Measurements from ENCODE around the gene L3MBTL2.

L3MBTL2 gene

DNA sequence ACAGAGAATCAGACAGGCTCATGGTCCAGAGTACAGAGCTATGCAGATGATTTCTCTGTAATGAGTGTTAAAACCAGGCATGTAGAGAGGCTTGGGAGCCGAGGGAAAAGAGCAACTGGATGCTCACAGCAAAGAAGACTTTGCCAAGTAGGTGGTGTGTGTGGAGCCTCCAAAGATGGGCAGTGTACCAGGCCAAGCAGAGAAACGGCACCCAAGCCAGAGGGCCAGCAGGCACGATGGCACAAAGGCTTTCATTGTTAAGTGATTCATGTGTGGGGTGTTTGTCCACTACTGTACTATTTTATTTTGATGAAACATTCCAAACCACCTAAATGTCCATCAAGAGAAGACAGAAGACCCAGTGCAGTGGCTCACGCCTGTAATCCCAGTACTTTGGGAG is 69.7 kb downstream of the L3MBTL2 start:
- H3K4me1 ChIP-seq (ENCODE audit: control insufficient read depth, insufficient read depth, low read length) = no peaks in the 10 kb centered on the region
- TF ChIP-seq ZBTB20 (tag by site-specific recombination; IDR thresholded peaks at IDR 0.05) = no peak
- no peak for TF ChIP-seq ZNF221 (tag by site-specific recombination; IDR thresholded peaks at IDR 0.05; ENCODE audit: borderline replicate concordance)
- no peak for TF ChIP-seq RBAK (tag by site-specific recombination; IDR thresholded peaks at IDR 0.05)
- TF ChIP-seq ZNF184 (tag by site-specific recombination; IDR thresholded peaks at IDR 0.05) = no peak
- no peak for TF ChIP-seq ZNF416 (tag by site-specific recombination; IDR thresholded peaks at IDR 0.05)
- no peak for TF ChIP-seq ZNF513 (tag by site-specific recombination; IDR thresholded peaks at IDR 0.05)
- no peak for TF ChIP-seq ZNF501 (tag by site-specific recombination; IDR thresholded peaks at IDR 0.05)
- TF ChIP-seq, protein P1, sequence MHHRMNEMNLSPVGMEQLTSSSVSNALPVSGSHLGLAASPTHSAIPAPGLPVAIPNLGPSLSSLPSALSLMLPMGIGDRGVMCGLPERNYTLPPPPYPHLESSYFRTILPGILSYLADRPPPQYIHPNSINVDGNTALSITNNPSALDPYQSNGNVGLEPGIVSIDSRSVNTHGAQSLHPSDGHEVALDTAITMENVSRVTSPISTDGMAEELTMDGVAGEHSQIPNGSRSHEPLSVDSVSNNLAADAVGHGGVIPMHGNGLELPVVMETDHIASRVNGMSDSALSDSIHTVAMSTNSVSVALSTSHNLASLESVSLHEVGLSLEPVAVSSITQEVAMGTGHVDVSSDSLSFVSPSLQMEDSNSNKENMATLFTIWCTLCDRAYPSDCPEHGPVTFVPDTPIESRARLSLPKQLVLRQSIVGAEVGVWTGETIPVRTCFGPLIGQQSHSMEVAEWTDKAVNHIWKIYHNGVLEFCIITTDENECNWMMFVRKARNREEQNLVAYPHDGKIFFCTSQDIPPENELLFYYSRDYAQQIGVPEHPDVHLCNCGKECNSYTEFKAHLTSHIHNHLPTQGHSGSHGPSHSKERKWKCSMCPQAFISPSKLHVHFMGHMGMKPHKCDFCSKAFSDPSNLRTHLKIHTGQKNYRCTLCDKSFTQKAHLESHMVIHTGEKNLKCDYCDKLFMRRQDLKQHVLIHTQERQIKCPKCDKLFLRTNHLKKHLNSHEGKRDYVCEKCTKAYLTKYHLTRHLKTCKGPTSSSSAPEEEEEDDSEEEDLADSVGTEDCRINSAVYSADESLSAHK (tag by site-specific recombination; IDR thresholded peaks at IDR 0.05) = no peak
- TF ChIP-seq, protein P2, sequence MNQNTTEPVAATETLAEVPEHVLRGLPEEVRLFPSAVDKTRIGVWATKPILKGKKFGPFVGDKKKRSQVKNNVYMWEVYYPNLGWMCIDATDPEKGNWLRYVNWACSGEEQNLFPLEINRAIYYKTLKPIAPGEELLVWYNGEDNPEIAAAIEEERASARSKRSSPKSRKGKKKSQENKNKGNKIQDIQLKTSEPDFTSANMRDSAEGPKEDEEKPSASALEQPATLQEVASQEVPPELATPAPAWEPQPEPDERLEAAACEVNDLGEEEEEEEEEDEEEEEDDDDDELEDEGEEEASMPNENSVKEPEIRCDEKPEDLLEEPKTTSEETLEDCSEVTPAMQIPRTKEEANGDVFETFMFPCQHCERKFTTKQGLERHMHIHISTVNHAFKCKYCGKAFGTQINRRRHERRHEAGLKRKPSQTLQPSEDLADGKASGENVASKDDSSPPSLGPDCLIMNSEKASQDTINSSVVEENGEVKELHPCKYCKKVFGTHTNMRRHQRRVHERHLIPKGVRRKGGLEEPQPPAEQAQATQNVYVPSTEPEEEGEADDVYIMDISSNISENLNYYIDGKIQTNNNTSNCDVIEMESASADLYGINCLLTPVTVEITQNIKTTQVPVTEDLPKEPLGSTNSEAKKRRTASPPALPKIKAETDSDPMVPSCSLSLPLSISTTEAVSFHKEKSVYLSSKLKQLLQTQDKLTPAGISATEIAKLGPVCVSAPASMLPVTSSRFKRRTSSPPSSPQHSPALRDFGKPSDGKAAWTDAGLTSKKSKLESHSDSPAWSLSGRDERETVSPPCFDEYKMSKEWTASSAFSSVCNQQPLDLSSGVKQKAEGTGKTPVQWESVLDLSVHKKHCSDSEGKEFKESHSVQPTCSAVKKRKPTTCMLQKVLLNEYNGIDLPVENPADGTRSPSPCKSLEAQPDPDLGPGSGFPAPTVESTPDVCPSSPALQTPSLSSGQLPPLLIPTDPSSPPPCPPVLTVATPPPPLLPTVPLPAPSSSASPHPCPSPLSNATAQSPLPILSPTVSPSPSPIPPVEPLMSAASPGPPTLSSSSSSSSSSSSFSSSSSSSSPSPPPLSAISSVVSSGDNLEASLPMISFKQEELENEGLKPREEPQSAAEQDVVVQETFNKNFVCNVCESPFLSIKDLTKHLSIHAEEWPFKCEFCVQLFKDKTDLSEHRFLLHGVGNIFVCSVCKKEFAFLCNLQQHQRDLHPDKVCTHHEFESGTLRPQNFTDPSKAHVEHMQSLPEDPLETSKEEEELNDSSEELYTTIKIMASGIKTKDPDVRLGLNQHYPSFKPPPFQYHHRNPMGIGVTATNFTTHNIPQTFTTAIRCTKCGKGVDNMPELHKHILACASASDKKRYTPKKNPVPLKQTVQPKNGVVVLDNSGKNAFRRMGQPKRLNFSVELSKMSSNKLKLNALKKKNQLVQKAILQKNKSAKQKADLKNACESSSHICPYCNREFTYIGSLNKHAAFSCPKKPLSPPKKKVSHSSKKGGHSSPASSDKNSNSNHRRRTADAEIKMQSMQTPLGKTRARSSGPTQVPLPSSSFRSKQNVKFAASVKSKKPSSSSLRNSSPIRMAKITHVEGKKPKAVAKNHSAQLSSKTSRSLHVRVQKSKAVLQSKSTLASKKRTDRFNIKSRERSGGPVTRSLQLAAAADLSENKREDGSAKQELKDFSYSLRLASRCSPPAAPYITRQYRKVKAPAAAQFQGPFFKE (tag by site-specific recombination; IDR thresholded peaks at IDR 0.05; ENCODE audit: borderline replicate concordance) = no peak
- no peak for TF ChIP-seq ZNF140 (tag by site-specific recombination; IDR thresholded peaks at IDR 0.05)
- TF ChIP-seq OVOL3 (tag by site-specific recombination; IDR thresholded peaks at IDR 0.05) = no peak
- H3K4me3 ChIP-seq (ENCODE audit: low read depth, low read length) = no peak overlapping the region
- H3K36me3 ChIP-seq (ENCODE audit: control insufficient read depth in 2 of 2, insufficient read depth in 1 of 2, low read length in 2 of 2) = peaks cover 88 to 91% of the 10 kb centered on the region in 2 experiments
- CTCF ChIA-PET = interaction anchor here (0.6 kb wide), 1 partner anchor 14 kb away, joined by 3 read pairs; no protein-coding TSS in a partner anchor
- H3K27ac ChIP-seq (ENCODE audit: extremely low read depth, low read depth, low read length) = no peak overlapping the region
- POLR2A ChIA-PET = interaction anchor here (1.3 to 2.6 kb wide), 2 partner anchors 11 kb away, joined by 5 to 12 read pairs; partner anchors contain the start of gene RANGAP1
- no peaks in the 10 kb centered on the region for H3K9me3 ChIP-seq (ENCODE audit: control insufficient read depth, insufficient read depth, low read depth, low read length)

DNA sequence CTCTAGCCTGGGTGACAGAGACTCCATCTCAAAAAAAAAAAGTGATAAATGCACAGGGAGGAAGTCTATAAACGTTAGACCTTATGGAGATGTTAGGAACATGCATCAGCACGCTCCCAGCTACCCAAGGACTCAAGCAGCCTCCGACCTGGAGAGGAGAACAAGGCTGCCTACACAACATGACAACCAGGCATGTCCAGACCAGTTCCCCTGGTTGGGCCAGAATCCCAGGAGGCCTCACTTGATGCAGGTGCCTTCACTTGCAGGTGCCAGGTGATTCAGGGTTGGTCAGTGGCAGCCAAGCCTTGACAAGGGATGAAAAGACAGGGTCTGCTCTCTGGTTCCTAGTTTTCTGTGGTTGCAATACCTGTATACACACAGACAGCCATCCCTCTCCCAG is 75.0 kb downstream of the L3MBTL2 start:
- ChIA-PET CTCF (no interaction called here), POLR2A (interaction anchor here (0.7 to 1.9 kb wide), 2 partner anchors 22 to 101 kb away, joined by 5 to 8 read pairs; partner anchors contain the start of genes TEF and ZC3H7B)
- Histone ChIP-seq H3K4me3 (ENCODE audit: low read depth, low read length) (no peak overlapping the region), H3K9me3 (ENCODE audit: control insufficient read depth, insufficient read depth, low read depth, low read length) (no peaks in the 10 kb centered on the region), H3K36me3 (ENCODE audit: control insufficient read depth in 2 of 2, insufficient read depth in 1 of 2, low read length in 2 of 2) (peaks cover 81 to 90% of the 10 kb centered on the region in 2 experiments), H3K4me1 (ENCODE audit: control insufficient read depth, insufficient read depth, low read length) (0 out of 2 replicates have a peak, but pooled peaks cover 3% of the 10 kb centered on the region), H3K27ac (ENCODE audit: extremely low read depth, low read depth, low read length) (peak overlapping the region; percentile 49; the same call in 1 of the 2 replicates)
- 0 out of 2 replicates have a peak, but pooled peaks have one; percentile 32 for TF ChIP-seq ZEB2 (tag by site-specific recombination; IDR thresholded peaks at IDR 0.05)
- no peak for TF ChIP-seq ZNF146 (tag by site-specific recombination; IDR thresholded peaks at IDR 0.05)
